Heart right ventricle (tissue), 16 donors: ENCODE measurements around the gene CCDC124. TPM values are rescaled to one million over a fixed set of nuclear protein-coding genes. Genes with fewer than 3 reads are reported as not detected.

Experiments
- ATAC-seq, 8 donors: fragments of 200-7000 bp; cut with Tn5 transposase; one replicate each; pipeline ENCODE4 v1.9.1; 2020; ENCODE audit warnings: mild to moderate bottlenecking in 8 of 8, moderate library complexity in 8 of 8, moderate number of reproducible peaks in 1 of 8
- DNase-seq, 2 donors: peaks; one replicate each; pipeline ENCODE4 v3.0.0-alpha.2; 2020
- H3K27ac ChIP-seq, 10 donors: fragments of 200-600 bp; sonication (generic) in 2 of 10; one replicate each; pipeline versions ENCODE4 v1.5.0 to v1.8.0; 2020 to 2022; ENCODE audit warnings: mild to moderate bottlenecking in 3 of 10
- H3K27me3 ChIP-seq, 7 donors: fragments of 200-600 bp; one replicate each; pipeline ENCODE4 v1.8.0; 2021 to 2022; ENCODE audit warnings: mild to moderate bottlenecking in 2 of 7
- H3K36me3 ChIP-seq, 9 donors: fragments of 200-600 bp; sonication (generic) in 1 of 9; one replicate each; pipeline versions ENCODE4 v1.5.0 to v1.8.0; 2020 to 2022; ENCODE audit warnings: mild to moderate bottlenecking in 2 of 9
- H3K4me1 ChIP-seq, 9 donors: fragments of 200-600 bp; sonication (generic) in 1 of 9; one replicate each; pipeline versions ENCODE4 v1.5.0 to v1.8.0; 2020 to 2022; ENCODE audit warnings: mild to moderate bottlenecking in 4 of 9
- H3K4me3 ChIP-seq, 10 donors: fragments of 200-600 bp; sonication (generic) in 2 of 10; one replicate each; pipeline versions ENCODE4 v1.5.0 to v1.8.0; 2020 to 2022; ENCODE audit warnings: mild to moderate bottlenecking in 7 of 10, moderate library complexity in 2 of 10
- H3K9me3 ChIP-seq, 11 donors: fragments of 200-600 bp in 10 of 11; sonication (generic) in 2 of 11; one replicate each; pipeline versions ENCODE4 v1.5.0 to v1.8.0; 2013 to 2022; ENCODE audit warnings: mild to moderate bottlenecking in 2 of 11, control low read depth in 1 of 11, moderate library complexity in 1 of 11
- WGBS, 2 donors: extraction: QIAGEN DNeasy Blood & Tissue Kit; methylation state at CpG; one replicate each; pipeline ENCODE4 v1.1.7; 2013; ENCODE audit warnings: inconsistent platforms in 1 of 2; 5-methylcytosine and 5-hydroxymethylcytosine counted together
- intact Hi-C, 10 donors: fragments of 100-400 bp; cut with DNase I; formaldehyde crosslinking; loops; one replicate each; pipeline versions ENCODE4 v1.11.1 to v1.14.2; 2022
- polyA plus RNA-seq, 2 donors: library from polyadenylated mRNA; stranded (reverse); fragments of 200-250 nt; gene quantifications; one replicate each; pipeline ENCODE4 v1.2.3, GENCODE V29; 2013
- total RNA-seq, 10 donors: library from RNA; stranded (reverse); fragmentation: NEBNext Ultra II Directional in 3 of 10; extraction: Animal tissue kit (Norgen Biotek cat#: 25700) in 3 of 10; gene quantifications; one replicate each; pipeline versions ENCODE4 v1.2.1 to v1.2.4, GENCODE V29; 2021 to 2023
- TF ChIP-seq, protein P1 (sequence below), 9 donors: fragments of 200-600 bp; sonication (generic) in 2 of 9; IDR thresholded peaks; one replicate each; pipeline versions ENCODE4 v1.5.0 to v1.8.0; 2021 to 2022; ENCODE audit warnings: antibody characterized with exemption in 9 of 9, mild to moderate bottlenecking in 5 of 9, moderate library complexity in 1 of 9
- donor health status: Arrhythmogenic right ventricular cardiomyopathy.
- donor health status: ischemic (EF 13 %, LVEDD 7.1; RV severe dilation, severe dysfunction).
- donor health status: healthy with polysubstance abuse.
- donor health status: DM: no; HTN: yes; CAD: no.
- donor health status: DM: no; HTN: no; CAD: no.
- donor health status: ischemic (EF 25% LVEDD 6.9; RV normal size, moderate dysfunction).
- donor health status: ischemic (EF 25% LVEDD 5.7; RV mildly dilated, moderate dysfunction).
- donor health status: healthy.
- donor health status: DM: yes; HTN: yes; CAD: no.
- donor health status: Ischemic cardiomyopathy.
- donor health status: ischemic (EF 35%, LVEDD 5.7; RV mildly dilated, moderate dysfunction).
- donor health status: nonischemic (EF 11% LVEDD 7.7; RV severe dilation, severe dysfunction).
- donor health status: DM: yes; HTN: yes; CAD: no.
- donor health status: PGD.
- donor health status: ischemic (EF 29% LVEDD 5.4; RV normal size, mild dysfunction).
- donor health status: nonischemic (EF 23%, LVEDD 6.1; RV moderate dilation, normal function).

The CCDC124 gene
- total and polyA plus RNA-seq, 12 donors = 52.0 to 240 (median 66.2) TPM

DNA sequence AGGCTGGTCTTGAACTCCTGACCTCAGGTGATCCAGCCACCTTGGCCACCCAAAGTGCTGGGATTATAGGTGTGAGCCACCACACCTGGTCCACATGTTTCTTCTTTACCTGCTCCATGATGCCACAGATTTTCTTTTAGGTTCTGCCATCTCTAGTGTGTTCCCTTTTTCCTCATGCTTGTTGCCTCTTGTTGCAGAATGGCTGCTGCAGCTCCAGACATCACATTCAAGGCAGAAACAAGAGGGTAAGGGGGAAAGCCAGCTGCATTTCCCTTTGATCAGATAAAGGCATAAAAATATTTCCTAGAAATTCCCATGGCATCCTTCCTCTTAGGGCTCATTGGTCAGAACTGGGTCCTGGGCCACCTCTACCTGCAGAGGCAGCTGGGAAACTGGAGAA, 12.3 kb upstream of the CCDC124 start:
- peaks cover 0 to 18% (median 4%) of the 10 kb centered on the region in 7 donors for H3K27me3 ChIP-seq
- ATAC-seq = no peak
- H3K4me1 ChIP-seq = no peaks in the 10 kb centered on the region
- DNase-seq = no peak
- peaks cover 0 to 3% (median 0%) of the 10 kb centered on the region in 11 donors for H3K9me3 ChIP-seq
- no peak overlapping the region for H3K4me3 ChIP-seq
- no peaks in the 10 kb centered on the region for H3K36me3 ChIP-seq
- TF ChIP-seq, protein P1, sequence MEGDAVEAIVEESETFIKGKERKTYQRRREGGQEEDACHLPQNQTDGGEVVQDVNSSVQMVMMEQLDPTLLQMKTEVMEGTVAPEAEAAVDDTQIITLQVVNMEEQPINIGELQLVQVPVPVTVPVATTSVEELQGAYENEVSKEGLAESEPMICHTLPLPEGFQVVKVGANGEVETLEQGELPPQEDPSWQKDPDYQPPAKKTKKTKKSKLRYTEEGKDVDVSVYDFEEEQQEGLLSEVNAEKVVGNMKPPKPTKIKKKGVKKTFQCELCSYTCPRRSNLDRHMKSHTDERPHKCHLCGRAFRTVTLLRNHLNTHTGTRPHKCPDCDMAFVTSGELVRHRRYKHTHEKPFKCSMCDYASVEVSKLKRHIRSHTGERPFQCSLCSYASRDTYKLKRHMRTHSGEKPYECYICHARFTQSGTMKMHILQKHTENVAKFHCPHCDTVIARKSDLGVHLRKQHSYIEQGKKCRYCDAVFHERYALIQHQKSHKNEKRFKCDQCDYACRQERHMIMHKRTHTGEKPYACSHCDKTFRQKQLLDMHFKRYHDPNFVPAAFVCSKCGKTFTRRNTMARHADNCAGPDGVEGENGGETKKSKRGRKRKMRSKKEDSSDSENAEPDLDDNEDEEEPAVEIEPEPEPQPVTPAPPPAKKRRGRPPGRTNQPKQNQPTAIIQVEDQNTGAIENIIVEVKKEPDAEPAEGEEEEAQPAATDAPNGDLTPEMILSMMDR (IDR thresholded peaks at IDR 0.05) = no peak
- intact Hi-C loops = no loop called here
- H3K27ac ChIP-seq = no peak overlapping the region

DNA sequence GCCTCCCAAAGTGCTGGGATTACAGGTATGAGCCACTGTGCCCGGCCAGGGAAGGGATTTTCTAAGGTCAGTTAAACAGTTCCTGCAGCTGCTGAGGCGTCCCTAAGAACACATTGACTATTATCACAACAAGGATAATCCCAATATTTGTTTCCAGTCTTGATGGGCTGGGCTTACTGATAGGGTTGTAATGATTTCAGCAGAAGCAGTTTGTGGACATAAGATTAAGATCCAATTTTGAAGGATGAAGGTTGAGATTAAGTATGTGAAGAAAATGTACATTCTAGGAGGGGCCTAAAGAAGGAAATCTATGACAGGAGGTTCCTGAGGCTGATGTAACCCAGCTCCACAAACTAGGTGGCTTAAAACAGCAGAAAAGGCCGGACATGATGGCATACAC, 10.7 kb upstream of the CCDC124 start:
- 64 to 69% methylated on average over 3 of the region's 3 CpGs for WGBS, 2 donors
- Histone ChIP-seq H3K4me3 (no peak overlapping the region), H3K36me3 (no peaks in the 10 kb centered on the region), H3K27ac (no peak overlapping the region), H3K27me3 (peaks cover 0 to 9% (median 2%) of the 10 kb centered on the region in 7 donors), H3K9me3 (peaks cover 0 to 3% (median 0%) of the 10 kb centered on the region in 11 donors), H3K4me1 (no peaks in the 10 kb centered on the region)
- ATAC-seq = no peak
- DNase-seq = no peak
- intact Hi-C loops = no loop called here
- TF ChIP-seq, protein P1 (IDR thresholded peaks at IDR 0.05) = no peak

DNA sequence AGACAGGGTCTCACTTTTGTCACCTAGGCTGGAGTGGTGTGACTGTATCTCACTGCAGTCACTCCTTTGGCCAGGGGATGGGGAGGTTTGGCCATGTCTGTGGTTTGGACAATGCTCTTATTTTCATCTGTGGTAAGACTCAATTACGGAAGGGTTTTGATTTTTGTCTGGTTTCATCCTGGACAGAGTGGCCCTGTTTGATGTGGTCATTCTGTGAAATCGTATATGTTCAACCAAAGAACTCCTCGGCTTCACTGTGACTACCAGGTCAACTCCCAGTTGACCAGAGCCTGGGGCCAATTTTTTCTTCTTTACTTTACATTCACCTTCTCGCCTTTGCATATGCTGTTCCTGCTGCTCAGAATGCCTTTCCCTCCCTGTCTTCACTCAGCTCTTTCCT, 6.8 kb upstream of the CCDC124 start:
- no peak for ATAC-seq
- Histone ChIP-seq H3K4me1 (no peaks in the 10 kb centered on the region), H3K27me3 (peaks cover 0 to 2% (median 0%) of the 10 kb centered on the region in 7 donors), H3K36me3 (no peaks in the 10 kb centered on the region), H3K9me3 (no peaks in the 10 kb centered on the region), H3K4me3 (no peak overlapping the region), H3K27ac (no peak overlapping the region)
- TF ChIP-seq, protein P1 (IDR thresholded peaks at IDR 0.05) = no peak
- intact Hi-C loops = loop anchor here in 1 of 10 donors (5.0 kb wide), 1 partner anchor 64 kb away; no protein-coding TSS in a partner anchor
- DNase-seq = no peak
- WGBS, 2 donors = 71 to 81% methylated on average over 4 of the region's 4 CpGs

DNA sequence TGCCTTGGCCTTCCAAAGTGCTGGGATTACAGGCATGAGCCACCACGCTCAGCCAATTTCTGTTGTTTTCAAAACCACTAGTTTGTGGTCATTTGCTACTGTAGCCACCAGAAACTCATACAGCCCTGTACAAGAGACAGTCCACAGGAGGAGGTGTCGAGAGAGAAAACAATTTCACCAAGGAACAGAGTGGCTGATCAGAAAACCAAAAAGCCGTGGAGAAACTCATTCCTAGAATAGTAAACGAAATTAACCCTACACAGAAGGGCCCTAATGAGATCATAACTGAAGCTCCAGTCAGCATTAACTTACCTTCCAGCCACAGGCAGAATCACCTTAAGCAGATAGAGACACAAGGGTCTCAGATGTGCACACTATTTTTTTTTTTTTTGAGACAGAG, 3.8 kb upstream of the CCDC124 start:
- ATAC-seq = no peak
- Histone ChIP-seq H3K4me3 (no peak overlapping the region), H3K36me3 (no peaks in the 10 kb centered on the region), H3K9me3 (no peaks in the 10 kb centered on the region), H3K27me3 (peaks cover 0 to 2% (median 0%) of the 10 kb centered on the region in 7 donors), H3K4me1 (peaks cover 5 to 20% (median 18%) of the 10 kb centered on the region in 9 donors), H3K27ac (no peak overlapping the region)
- 57 to 59% methylated on average over 4 of the region's 4 CpGs for WGBS, 2 donors
- TF ChIP-seq, protein P1 (IDR thresholded peaks at IDR 0.05) = no peak
- intact Hi-C loops = loop anchor here in 1 of 10 donors (5.0 kb wide), 1 partner anchor 67 kb away; no protein-coding TSS in a partner anchor
- no peak for DNase-seq
